ENCODE data around the gene SH2D4B. TPM values are rescaled to one million over a fixed set of nuclear protein-coding genes. Genes with fewer than 3 reads are reported as not detected.
"Not testable (repeated sequence)": the region's sequence is repeated elsewhere in the genome, so short reads cannot be mapped to it uniquely, and the experiment has no call there.

SH2D4B gene
- total RNA-seq, 1 experiment from 2014 or later: 0.07 TPM

- no peak for DNase-seq (ENCODE audit: low spot score)
Measured at GRCh38 chr10:80524190-80524909, 13.4 kb upstream of the SH2D4B start.

- no peak for DNase-seq (ENCODE audit: low spot score)
Measured at GRCh38 chr10:80526218-80526617, 11.5 kb upstream of the SH2D4B start.

GRCh38 chr10:80526742-80527141, 11.0 kb upstream of the SH2D4B start:
- DNase-seq (ENCODE audit: low spot score): no peak

GRCh38 chr10:80528185-80528700, 9.5 kb upstream of the SH2D4B start:
- no peak for DNase-seq (ENCODE audit: low spot score)

GRCh38 chr10:80528901-80529300, 8.8 kb upstream of the SH2D4B start:
- DNase-seq (ENCODE audit: low spot score): no peak

GRCh38 chr10:80529604-80530003, 8.1 kb upstream of the SH2D4B start:
- no peak for DNase-seq (ENCODE audit: low spot score)

- DNase-seq (ENCODE audit: low spot score): peak; percentile 32
Measured at GRCh38 chr10:80530251-80530650, 7.5 kb upstream of the SH2D4B start.

- no peak for DNase-seq (ENCODE audit: low spot score)
Measured at GRCh38 chr10:80530816-80531215, 6.9 kb upstream of the SH2D4B start.

GRCh38 chr10:80532571-80532970, 5.1 kb upstream of the SH2D4B start:
- DNase-seq (ENCODE audit: low spot score): no peak

- not testable (repeated sequence) for DNase-seq (ENCODE audit: low spot score)
Measured at GRCh38 chr10:80534059-80534458, 3.6 kb upstream of the SH2D4B start.

- DNase-seq (ENCODE audit: low spot score): not testable (repeated sequence)
Measured at GRCh38 chr10:80534646-80535045, 3.1 kb upstream of the SH2D4B start.

GRCh38 chr10:80535671-80536360, 1.9 kb upstream of the SH2D4B start:
- DNase-seq (ENCODE audit: low spot score): no peak

- DNase-seq (ENCODE audit: low spot score): no peak
Measured at GRCh38 chr10:80536361-80536835, 1.3 kb upstream of the SH2D4B start.

- DNase-seq (ENCODE audit: low spot score): no peak
Measured at GRCh38 chr10:80537086-80537735, 491 bp upstream of the SH2D4B start.

- DNase-seq (ENCODE audit: low spot score): no peak
Measured at GRCh38 chr10:80538481-80539185, 931 bp downstream of the SH2D4B start.

GRCh38 chr10:80539421-80540031, 1.8 kb downstream of the SH2D4B start:
- no peak for DNase-seq (ENCODE audit: low spot score)

GRCh38 chr10:80540136-80540535, 2.4 kb downstream of the SH2D4B start:
- DNase-seq (ENCODE audit: low spot score): no peak

- no peak for DNase-seq (ENCODE audit: low spot score)
Measured at GRCh38 chr10:80540618-80540980, 2.9 kb downstream of the SH2D4B start.

GRCh38 chr10:80540981-80541750, 3.5 kb downstream of the SH2D4B start:
- DNase-seq (ENCODE audit: low spot score): no peak

GRCh38 chr10:80542053-80542452, 4.4 kb downstream of the SH2D4B start:
- peak; percentile 40 for DNase-seq (ENCODE audit: low spot score)
